B cell (primary cell): ENCODE measurements around the gene EFCAB8. TPM values are rescaled to one million over a fixed set of nuclear protein-coding genes. Genes with fewer than 3 reads are reported as not detected.

Experiments used
- ATAC-seq: fragments of 200-7000 bp; cut with Tn5 transposase; one replicate; pipeline ENCODE4 v1.10.0; 2021; ENCODE audit warnings: low read depth, mild to moderate bottlenecking, moderate number of reproducible peaks, moderate library complexity
- CTCF ChIA-PET: fragments of 350-600 bp; sonication (Branson Sonifier 250); formaldehyde crosslinking; loops from one replicate; lab custom pipeline; 2021; ENCODE audit warnings: antibody characterized with exemption, inconsistent platforms; lab: Charles Lee
- POLR2A ChIA-PET: fragments of 350-600 bp; sonication (Branson Sonifier 250); formaldehyde crosslinking; loops from one replicate; lab custom pipeline; 2021; ENCODE audit warnings: antibody characterized with exemption; lab: Charles Lee
- DNase-seq: peaks from one replicate; pipeline ENCODE4 v3.0.0; 2013
- H2AFZ ChIP-seq: 2 replicates; pipeline ENCODE4 v1.6.1; 2012; ENCODE audit warnings: mild to moderate bottlenecking, low read depth, low read length; ENCODE audit not compliant: insufficient read depth, poor library complexity, severe bottlenecking
- H3K27ac ChIP-seq, 2 donors: 1 replicate in 1 of 2; 2 replicates in 1 of 2; pipeline ENCODE4 v1.5.1; 2012 to 2013; ENCODE audit warnings: low read length in 2 of 2, mild to moderate bottlenecking in 2 of 2, moderate library complexity in 1 of 2
- H3K27me3 ChIP-seq, 4 experiments: fragments of 200-600 bp in 1 of 4; sonication (generic) in 1 of 4; replicated peaks in 1 of 4; 1 replicate in 2 of 4; 2 replicates in 2 of 4; pipeline versions ENCODE4 v1.6.1 to v1.7.0; 2013 to 2016; ENCODE audit warnings: low read length in 3 of 4, mild to moderate bottlenecking in 2 of 4, mixed read lengths in 1 of 4, moderate library complexity in 1 of 4; ENCODE audit not compliant: insufficient read depth in 4 of 4, control insufficient read depth in 3 of 4; ENCODE audit errors: control extremely low read depth in 1 of 4
- H3K36me3 ChIP-seq, 2 experiments: replicated peaks in 1 of 2; 1 replicate in 1 of 2; 2 replicates in 1 of 2; pipeline versions ENCODE4 v1.6.1 to v1.7.1; 2013; ENCODE audit warnings: low read length in 1 of 2; ENCODE audit not compliant: insufficient read depth in 2 of 2, control insufficient read depth in 1 of 2; ENCODE audit errors: control extremely low read depth in 1 of 2, extremely low read depth in 1 of 2
- H3K4me1 ChIP-seq, 2 donors: fragments of 200-600 bp in 1 of 2; sonication (generic) in 1 of 2; 1 replicate in 1 of 2; 2 replicates in 1 of 2; pipeline versions ENCODE4 v1.5.1 to v1.6.1; 2013 to 2017; ENCODE audit warnings: low read length in 2 of 2; ENCODE audit not compliant: control insufficient read depth in 2 of 2, insufficient read depth in 2 of 2
- H3K4me2 ChIP-seq: replicated peaks from 2 replicates; pipeline ENCODE3; 2012; ENCODE audit warnings: mild to moderate bottlenecking, low read depth, low read length; ENCODE audit not compliant: poor library complexity, severe bottlenecking
- H3K4me3 ChIP-seq, 5 experiments: fragments of 200-600 bp in 1 of 5; sonication (generic) in 1 of 5; 1 replicate in 3 of 5; 2 replicates in 2 of 5; pipeline versions ENCODE4 v1.5.1 to v1.7.0; 2011 to 2016; ENCODE audit warnings: low read length in 4 of 5, mild to moderate bottlenecking in 4 of 5, low read depth in 2 of 5, control low read depth in 1 of 5, moderate library complexity in 1 of 5; ENCODE audit not compliant: insufficient read depth in 1 of 5; ENCODE audit errors: control extremely low read depth in 1 of 5, extremely low read depth in 1 of 5
- H3K79me2 ChIP-seq: fragments of 200-600 bp; sonication (generic); one replicate; pipeline ENCODE4 v1.6.0; 2016; ENCODE audit warnings: low read length; ENCODE audit not compliant: control insufficient read depth, insufficient read depth
- H3K9ac ChIP-seq: fragments of 200-600 bp; sonication (generic); 2 replicates; pipeline ENCODE4 v1.6.1; 2017; ENCODE audit warnings: mild to moderate bottlenecking, low read length, moderate library complexity
- H3K9me3 ChIP-seq, 3 donors: one replicate each; pipeline versions ENCODE4 v1.6.1 to v1.7.1; 2013; ENCODE audit warnings: low read length in 2 of 3; ENCODE audit not compliant: control insufficient read depth in 2 of 3, insufficient read depth in 1 of 3; ENCODE audit errors: control extremely low read depth in 1 of 3
- H4K20me1 ChIP-seq: 2 replicates; pipeline ENCODE4 v1.6.0; 2012; ENCODE audit warnings: mild to moderate bottlenecking, low read length; ENCODE audit not compliant: insufficient read depth, control insufficient read depth, poor library complexity, severe bottlenecking
- H3K27ac Mint-ChIP-seq: one replicate; pipeline ENCODE4 v1.8.0; 2021; ENCODE audit warnings: mixed read lengths
- H3K27me3 Mint-ChIP-seq: one replicate; pipeline ENCODE4 v1.8.0; 2021; ENCODE audit warnings: mixed read lengths
- H3K4me1 Mint-ChIP-seq: one replicate; pipeline ENCODE4 v1.8.0; 2021; ENCODE audit warnings: mixed read lengths
- H3K4me3 Mint-ChIP-seq: one replicate; pipeline ENCODE4 v1.8.0; 2021; ENCODE audit warnings: mixed read lengths
- H3K9me3 Mint-ChIP-seq: one replicate; pipeline ENCODE4 v1.8.0; 2022; ENCODE audit warnings: mixed read lengths; ENCODE audit not compliant: insufficient read depth
- EZH2 ChIP-seq: IDR thresholded peaks from 2 replicates; pipeline ENCODE4 v1.6.1; 2012; ENCODE audit warnings: borderline replicate concordance, low read depth, mild to moderate bottlenecking, moderate library complexity, low read length; ENCODE audit not compliant: insufficient read depth, poor library complexity, severe bottlenecking
- WGBS: methylation state at CpG from one replicate; pipeline ENCODE4 v1.1.5; 2013; ENCODE audit warnings: missing lambda C conversion rate; ENCODE audit not compliant: insufficient coverage; 5-methylcytosine and 5-hydroxymethylcytosine counted together
- intact Hi-C: fragments of 100-400 bp; cut with micrococcal nuclease; formaldehyde crosslinking; loops from one replicate; pipeline ENCODE4 v1.10.0; 2022
- polyA plus RNA-seq: library from polyadenylated mRNA; depleted of rRNA; stranded (reverse); fragments of >200 nt; gene quantifications from 2 replicates; pipeline ENCODE4 v1.2.3, GENCODE V29; 2012
- total RNA-seq, 2 donors: library from RNA; stranded (reverse); fragments of 120-200 nt in 1 of 2; gene quantifications; 1 replicate in 1 of 2; 2 replicates in 1 of 2; pipeline versions ENCODE4 v1.2.3 to v1.2.4, GENCODE V29; 2013 to 2022
- TF ChIP-seq, protein P1 (sequence below): fragments of 200-600 bp; IDR thresholded peaks from one replicate; pipeline ENCODE4 v1.8.0; 2022; ENCODE audit warnings: antibody characterized with exemption, mild to moderate bottlenecking

The EFCAB8 gene
- total and polyA plus RNA-seq, 2 donors (not counting 1 experiment from before 2014, with no cell fraction given) = 0.72 to 2.3 TPM

DNA sequence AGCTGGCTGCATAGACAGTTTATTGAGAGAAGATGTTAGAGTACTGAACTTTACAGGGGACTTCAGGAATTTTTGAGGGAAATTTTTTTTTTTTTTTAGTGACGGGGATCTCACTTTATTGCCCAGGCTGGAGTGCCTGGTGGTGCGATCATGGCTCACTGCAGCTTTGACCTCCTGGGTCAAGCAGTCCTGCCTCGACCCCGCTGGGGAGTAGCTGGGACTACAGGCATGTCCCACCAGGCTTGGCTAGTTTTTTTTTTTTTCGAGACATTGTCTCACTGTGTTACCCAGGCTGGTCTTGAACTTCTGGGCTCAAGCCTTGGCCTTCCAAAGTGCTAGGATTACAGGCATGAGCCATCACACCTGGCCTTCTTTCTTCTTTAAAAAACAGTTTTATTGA lies 10.8 kb upstream of the EFCAB8 start:
- Histone ChIP-seq H3K9ac (no peak overlapping the region), H3K4me2 (no peak overlapping the region), H3K9me3 (no peaks in the 10 kb centered on the region), H3K36me3 (peaks cover 17 to 66% of the 10 kb centered on the region in 2 experiments), H3K27ac (no peak overlapping the region), H3K4me1 (no peaks in the 10 kb centered on the region), H4K20me1 (peaks cover 41% of the 10 kb centered on the region), H2AFZ (no peak overlapping the region), H3K27me3 (no peaks in the 10 kb centered on the region), H3K79me2 (peaks cover 21% of the 10 kb centered on the region), H3K4me3 (no peak overlapping the region)
- CTCF ChIA-PET = no interaction called here
- ATAC-seq = no peak
- no peaks in the 10 kb centered on the region for H3K9me3 Mint-ChIP-seq
- TF ChIP-seq EZH2 = no peak
- TF ChIP-seq, protein P1, sequence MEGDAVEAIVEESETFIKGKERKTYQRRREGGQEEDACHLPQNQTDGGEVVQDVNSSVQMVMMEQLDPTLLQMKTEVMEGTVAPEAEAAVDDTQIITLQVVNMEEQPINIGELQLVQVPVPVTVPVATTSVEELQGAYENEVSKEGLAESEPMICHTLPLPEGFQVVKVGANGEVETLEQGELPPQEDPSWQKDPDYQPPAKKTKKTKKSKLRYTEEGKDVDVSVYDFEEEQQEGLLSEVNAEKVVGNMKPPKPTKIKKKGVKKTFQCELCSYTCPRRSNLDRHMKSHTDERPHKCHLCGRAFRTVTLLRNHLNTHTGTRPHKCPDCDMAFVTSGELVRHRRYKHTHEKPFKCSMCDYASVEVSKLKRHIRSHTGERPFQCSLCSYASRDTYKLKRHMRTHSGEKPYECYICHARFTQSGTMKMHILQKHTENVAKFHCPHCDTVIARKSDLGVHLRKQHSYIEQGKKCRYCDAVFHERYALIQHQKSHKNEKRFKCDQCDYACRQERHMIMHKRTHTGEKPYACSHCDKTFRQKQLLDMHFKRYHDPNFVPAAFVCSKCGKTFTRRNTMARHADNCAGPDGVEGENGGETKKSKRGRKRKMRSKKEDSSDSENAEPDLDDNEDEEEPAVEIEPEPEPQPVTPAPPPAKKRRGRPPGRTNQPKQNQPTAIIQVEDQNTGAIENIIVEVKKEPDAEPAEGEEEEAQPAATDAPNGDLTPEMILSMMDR = no peak
- DNase-seq = no peak
- H3K4me3 Mint-ChIP-seq = no peak overlapping the region
- 94% methylated on average over 4 of the region's 5 CpGs for WGBS
- POLR2A ChIA-PET = no interaction called here
- H3K27ac Mint-ChIP-seq = no peak overlapping the region
- H3K4me1 Mint-ChIP-seq = peaks cover 2% of the 10 kb centered on the region
- no peaks in the 10 kb centered on the region for H3K27me3 Mint-ChIP-seq
- intact Hi-C loops = no loop called here

- Histone ChIP-seq H2AFZ (no peak overlapping the region), H3K27me3 (no peaks in the 10 kb centered on the region), H3K9me3 (no peaks in the 10 kb centered on the region), H3K4me2 (no peak overlapping the region), H3K9ac (no peak overlapping the region), H3K79me2 (peaks cover 13% of the 10 kb centered on the region), H3K36me3 (peaks cover 17 to 63% of the 10 kb centered on the region in 2 experiments), H4K20me1 (peaks cover 32% of the 10 kb centered on the region), H3K4me1 (no peaks in the 10 kb centered on the region), H3K27ac (no peak overlapping the region), H3K4me3 (no peak overlapping the region)
- no peak overlapping the region for H3K4me3 Mint-ChIP-seq
- WGBS = 100% methylated on average over 3 of the region's 6 CpGs
- no peak for DNase-seq
- no peaks in the 10 kb centered on the region for H3K27me3 Mint-ChIP-seq
- no peak for ATAC-seq
- ChIA-PET POLR2A (no interaction called here), CTCF (no interaction called here)
- no peaks in the 10 kb centered on the region for H3K4me1 Mint-ChIP-seq
- H3K27ac Mint-ChIP-seq = no peak overlapping the region
- TF ChIP-seq, protein P1 = no peak
- TF ChIP-seq EZH2 = no peak
- intact Hi-C loops = no loop called here
- no peaks in the 10 kb centered on the region for H3K9me3 Mint-ChIP-seq
Observed at GRCh38 chr20:32848846-32849245, 9.9 kb upstream of the EFCAB8 start.
